HG03097 (cell line): ENCODE measurements around the gene CHST11.

Experiments used
- ATAC-seq: cut with Tn5 transposase; IDR thresholded peaks from one replicate; pipeline ENCODE4 v1.9.1; 2021; ENCODE audit not compliant: unreplicated experiment, low FRiP score

CHST11 gene

GRCh38 chr12:104662908-104663307, 206.2 kb downstream of the CHST11 start:
- ATAC-seq, result no peak

DNA sequence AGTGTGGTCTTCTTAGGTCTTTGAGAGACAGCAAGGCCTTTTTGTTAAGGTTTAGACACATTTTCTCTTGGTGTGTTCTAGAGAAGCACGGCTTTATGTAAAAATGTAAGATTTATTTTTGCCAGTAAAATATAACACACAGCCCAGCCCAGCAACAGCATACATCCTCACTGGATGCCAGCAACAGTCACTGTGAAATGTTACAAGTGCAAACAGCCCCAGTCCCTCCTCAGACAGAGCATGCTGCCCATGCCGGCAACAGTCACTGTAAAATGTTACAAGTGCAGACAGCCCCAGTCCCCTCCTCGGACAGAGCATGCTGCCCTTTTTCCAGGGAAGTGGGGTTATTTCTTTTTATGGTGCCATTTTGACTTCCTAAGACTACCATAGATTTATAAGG, 207.6 kb downstream of the CHST11 start:
- ATAC-seq, result no peak

DNA sequence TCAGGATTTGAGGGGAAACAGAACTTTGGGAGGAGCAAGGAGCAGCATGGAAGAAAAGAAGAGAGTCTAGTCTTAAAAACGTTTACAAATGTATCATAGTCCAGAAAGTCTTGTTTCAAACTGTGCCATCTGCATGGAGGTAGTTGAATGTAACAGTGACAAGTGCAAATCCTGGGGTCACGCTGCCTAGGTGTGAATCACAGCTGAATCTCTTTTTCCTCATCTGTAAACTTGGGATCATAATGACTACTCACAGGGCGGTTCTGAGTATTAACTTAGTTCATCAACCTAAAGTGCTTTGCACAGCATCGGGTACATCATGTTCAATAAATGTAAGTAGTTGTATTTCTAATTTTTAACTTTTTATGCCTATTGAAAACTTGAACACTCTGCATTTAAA, 208.5 kb downstream of the CHST11 start:
- no peak for ATAC-seq

DNA sequence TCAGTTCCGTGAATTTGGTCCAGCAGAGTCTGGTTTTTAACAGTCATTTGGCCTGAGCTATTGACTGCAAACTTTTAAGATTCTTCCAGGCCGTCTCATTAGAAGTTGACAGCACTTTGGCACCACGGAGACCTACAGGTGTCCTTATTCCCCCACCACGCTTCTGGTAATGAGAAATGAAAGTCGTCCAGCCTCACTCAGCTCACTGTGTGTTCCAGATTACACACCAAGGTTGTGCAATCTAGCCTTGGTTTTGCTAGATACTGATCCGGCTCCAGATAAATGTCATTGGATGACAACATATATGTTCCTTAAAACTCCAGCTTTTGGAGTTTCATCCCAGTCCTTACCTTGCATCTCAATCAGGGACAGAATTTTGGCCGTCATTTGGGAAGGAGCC, 210.4 kb downstream of the CHST11 start:
- no peak for ATAC-seq

DNA sequence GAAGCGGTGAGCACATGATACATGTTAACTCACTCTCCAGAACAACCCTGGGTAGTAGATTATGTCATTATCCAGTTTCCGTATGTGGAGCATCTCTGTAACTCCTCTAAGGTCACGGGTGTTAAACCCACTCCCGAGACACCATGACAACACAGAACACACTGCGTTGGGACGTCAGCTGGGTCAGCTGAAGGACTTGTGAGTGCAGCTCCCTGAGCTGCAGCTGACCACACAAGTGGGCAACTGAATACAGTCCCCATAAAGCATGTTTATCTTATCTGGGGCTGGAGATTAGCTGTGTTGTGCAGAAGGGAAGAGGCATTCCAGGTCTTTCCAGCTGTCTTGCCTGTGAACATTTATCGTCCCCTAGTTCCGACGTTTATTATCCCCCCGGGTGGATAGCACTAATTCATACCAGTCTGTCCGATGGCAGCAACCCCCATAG, 211.5 kb downstream of the CHST11 start:
- no peak for ATAC-seq

DNA sequence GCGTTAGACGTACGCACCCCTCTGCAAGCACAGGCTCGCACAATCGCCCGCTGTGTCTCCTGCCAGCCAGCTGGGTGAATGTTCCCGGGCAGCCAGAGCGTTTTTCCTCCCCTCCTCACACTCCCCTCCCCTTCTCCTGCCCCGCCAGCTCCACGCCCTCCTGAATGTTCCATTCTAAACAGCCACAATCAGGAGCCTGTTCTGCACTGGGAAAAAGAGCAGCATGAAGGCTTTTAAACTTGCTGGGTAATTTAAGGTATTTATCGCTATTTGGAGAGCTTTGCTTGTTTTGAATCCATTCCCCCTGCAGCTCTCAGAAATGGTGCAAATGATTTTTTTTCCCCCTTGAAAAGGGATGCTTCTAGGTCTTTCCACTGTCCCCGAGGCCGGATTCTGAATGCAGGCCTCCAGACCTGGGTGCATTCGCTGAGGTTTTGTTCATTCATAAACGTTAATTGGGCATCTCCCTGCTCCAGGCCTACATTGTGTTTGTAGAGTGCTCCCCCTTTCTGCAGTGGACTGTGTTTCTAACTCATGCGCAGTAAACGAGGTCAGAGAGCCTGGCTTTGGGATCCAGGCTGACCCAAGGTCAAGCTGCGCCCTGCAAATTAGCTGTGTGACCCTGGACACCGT, 212.5 kb downstream of the CHST11 start:
- ATAC-seq, result no peak

DNA sequence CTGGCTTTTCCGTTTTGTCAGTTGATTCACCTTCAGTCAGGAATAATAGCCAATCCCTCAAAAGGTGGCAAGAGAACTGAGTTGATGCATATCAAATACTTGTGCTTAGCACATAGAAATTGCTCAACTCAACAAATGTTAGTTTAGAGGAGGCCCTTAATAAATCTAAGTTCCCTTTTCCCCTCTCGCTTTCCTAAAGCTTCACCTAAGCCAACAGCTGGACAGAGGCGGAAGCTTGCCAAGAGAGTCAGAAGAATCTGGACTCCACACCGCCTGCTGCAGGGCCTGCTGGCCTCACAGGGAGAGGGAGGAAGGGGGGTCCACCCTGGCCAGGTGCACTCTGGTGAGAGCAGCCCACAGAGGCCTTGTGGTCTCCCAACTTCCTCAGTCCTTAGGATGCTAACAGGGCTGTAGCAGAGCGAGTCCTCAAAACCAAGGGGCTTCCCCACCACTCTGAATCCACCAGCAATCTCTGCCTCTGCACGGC, 213.1 kb downstream of the CHST11 start:
- ATAC-seq, result peak; percentile 54

DNA sequence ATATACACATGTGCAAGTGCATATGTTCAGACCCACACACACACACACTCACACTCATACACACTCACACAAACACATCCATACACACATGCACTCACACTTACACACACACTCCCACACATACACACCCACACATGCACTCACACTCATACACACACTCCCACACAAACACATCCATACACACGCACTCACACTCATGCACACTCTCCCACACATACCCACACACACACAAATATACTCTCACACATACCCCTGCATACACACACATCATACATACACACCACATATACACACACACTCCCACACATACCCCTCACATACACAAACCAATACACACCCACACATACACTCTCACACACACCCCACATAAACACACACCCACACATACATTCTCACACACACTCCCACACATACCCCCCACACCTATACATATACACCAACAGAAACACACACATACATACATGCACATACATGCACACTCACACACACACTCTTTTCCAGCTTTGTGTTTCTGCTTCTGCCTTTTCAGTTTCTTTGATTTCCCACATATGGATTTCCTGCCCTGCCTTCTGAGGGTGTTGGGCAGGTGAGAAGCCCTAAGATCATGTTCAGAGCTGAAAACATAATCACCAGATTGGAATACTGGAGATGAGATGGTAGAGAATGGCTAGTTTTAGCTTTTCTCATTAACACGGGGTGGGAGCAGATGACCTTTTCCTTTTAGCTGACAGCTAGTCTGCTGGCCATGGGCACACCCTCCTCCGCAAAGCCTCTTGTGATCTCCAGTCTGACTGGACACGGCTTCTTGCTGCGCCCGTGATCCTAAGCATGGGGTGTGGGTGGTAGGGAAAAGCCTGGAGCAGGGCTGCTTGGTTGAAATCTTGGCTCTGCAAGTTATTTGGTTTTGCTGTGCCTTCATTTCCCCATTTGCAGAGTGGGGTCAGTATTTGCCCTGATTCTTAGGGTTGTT, 214.0 kb downstream of the CHST11 start:
- ATAC-seq, result peak; percentile 5

DNA sequence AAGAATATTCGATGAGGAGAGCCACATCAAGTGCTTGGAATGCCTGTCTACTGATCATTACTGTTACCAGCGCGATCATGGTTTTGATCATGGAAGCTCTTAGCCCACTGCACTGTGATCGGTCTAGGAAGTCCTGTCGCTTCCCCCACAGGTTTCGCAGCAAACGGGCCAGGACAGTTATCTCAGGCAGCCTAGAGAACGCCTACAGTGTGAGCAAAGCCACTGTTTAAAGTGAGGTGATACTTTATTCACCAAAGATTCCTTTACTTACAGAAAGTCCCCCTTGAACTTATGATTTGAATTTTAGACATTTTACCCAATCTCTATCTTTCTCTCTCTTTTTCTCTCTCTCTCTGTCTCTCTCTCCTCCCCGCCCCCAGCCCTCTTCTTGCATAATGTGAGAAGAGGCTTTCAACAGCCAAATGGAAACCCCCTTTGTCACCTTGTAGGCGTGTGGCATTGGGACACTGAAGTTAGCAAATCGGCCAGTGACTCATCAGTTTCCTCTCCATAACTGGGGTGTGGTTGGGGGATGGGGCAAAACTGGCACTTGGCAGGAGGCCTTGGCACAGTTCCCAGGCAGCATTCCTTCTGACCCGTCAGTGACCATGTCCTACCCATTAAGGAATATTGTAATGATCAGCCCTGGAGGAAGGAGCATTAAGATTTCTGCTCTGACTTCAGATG, 214.8 kb downstream of the CHST11 start:
- ATAC-seq, result peak; percentile 51

DNA sequence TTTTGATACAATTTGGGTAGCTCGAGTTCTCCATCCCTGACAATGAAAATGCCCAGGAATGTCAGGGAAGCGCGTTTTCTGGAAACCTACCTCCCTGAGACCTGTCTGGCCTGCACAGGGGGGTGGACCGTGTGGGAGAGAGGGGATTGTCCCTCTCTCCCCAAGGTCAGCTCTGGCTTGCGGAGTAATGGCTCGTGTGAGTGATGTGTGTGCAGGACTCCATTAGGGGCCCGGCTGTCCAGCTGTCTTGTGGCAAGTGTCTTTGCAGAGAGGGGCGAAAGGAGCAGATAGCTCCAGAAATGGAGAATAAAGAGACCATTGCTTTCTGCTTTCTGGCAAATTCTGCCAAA, 215.3 kb downstream of the CHST11 start:
- ATAC-seq, result no peak

DNA sequence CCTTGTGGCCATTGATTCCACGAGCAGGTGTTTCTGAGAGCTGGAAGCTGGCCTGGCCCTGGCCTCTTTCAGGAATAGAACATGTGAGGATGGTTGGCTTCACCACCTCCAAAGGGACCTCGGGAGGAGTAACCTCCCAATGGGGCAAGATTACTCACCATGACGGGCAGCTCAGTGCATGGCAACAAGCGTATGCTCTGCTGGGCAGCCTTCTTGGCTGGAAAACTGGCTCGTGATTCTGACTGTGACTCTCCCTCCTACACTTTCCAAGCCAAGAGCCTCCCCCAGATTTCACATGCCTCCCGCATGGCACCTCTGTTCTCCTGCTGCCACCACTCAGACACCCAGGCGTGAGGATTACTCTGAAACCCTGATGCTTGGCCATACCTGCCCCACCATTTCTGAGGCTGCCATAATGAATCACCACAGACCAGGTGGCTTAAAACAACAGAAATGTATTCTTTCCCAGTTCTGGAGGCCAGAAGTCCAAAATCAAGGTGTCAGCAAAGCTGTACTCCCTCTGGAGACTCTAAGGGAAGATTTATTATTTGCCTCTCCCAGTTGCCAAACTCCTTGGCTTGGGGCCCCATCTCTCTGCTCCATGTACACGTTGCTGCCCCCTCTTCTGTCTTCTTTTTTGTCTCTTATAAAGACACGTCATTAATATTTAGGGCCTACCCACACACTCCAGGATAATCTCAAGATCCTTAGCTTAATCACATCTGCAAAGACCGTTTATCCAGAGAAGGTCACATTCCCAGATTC, 215.9 kb downstream of the CHST11 start:
- ATAC-seq, result no peak

DNA sequence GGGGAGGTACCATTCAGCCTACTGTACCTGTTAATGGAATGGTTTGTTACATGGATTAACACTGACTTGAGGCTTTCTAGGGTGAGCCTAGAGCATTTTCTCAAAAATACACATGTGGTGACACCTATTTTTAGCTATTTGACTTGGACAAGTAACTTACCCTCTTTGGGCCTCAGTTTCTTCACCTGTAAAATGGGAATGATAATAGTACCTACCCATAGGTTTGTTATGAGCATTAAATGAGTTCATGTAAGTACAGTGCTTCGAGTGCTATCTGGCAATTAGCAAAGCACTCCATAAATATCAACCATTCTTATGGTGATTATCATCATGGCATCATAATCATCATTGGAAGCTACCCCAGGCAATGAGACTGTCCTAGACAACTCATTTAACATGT, 216.5 kb downstream of the CHST11 start:
- ATAC-seq, result no peak

DNA sequence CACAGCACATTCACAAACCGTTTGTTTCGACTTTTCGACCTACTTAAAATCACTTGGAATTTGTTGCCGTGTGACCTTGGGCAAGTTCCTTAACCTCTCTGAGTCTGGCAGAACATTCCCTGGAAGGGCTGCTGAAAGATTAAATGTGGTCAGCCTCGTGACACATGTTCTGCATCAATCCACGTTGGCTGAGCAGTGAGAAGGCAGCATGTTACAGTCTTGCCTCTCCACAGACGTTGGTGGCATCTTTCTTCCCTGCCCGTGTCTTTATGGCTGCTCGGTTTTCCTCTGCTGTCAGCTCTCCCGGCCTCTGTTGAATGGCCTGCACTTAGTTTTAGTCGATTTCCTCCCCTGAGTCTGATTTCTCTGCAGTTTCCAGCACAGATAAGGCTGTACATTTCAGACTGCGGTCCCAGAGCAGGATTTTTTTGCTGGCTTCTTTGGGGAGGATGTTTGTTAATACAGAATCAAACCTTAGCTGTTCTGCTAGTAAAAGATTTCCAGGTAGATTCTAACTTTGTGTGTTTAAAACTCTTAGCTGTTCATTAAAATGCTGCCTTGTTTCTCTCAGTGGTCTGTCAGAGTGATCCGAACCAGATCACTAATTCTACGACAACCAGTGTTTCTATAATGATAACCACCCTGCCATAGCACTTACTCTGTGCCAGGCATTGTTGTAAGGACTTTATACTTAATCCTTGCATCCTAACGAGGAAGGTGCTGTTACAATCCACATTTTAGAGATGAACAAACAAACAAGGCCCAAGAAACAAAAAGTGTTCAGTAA, 217.1 kb downstream of the CHST11 start:
- no peak for ATAC-seq

- no peak for ATAC-seq
These were observed 219.9 kb downstream of the CHST11 start for GRCh38 chr12:104676636-104677035.

GRCh38 chr12:104677441-104678089, 220.8 kb downstream of the CHST11 start:
- ATAC-seq, result no peak

- no peak for ATAC-seq
These were observed 223.3 kb downstream of the CHST11 start for GRCh38 chr12:104680070-104680469.

DNA sequence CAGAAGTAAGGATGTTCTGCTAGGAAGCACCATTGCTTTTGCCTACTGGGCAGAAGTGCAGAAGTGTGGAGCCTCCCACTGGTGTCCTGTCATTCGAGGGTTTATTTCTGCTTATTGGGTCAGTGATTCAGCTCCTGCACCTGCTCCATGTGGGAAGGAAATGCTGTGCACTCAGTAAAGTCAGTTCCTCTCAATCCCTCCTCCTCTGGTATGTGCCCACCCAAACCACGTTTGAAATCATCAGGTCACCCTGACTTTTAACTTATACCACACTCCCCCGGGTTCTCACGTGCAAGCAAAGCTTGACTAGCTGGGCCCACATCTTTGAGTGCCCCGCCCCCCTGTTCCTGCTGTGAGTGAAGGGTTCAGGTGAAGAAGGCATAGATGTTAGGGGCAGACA, 223.7 kb downstream of the CHST11 start:
- no peak for ATAC-seq

DNA sequence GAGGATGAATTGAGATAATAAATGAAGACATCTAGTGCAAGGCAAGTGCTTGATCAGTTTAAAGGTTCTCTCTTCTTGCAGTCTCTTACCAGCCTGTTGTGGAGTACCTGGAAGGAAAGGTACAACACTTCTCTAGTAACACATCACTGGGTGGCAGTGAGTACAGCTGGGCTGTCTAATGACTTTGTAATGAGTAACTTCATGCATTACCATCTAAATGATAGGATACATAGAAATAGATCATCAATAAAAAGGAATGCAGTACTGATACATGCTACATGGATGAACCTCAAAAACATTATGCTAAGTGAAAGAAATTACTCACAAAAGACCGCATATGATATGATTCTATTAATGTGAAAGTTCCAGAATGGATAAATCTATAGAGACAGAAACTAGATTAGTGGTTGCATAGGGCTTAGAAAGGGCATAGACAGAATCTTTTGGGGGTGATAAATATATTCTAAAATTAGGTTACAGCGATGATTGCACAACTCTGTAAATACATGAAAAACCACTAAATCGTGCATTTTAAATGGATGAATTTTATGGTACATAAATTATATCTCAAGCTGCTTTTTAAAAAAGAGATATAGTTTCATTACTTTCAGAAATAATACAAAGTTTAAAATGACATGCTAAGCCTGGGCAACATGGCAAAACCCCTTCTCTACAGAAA, 224.4 kb downstream of the CHST11 start:
- ATAC-seq, result no peak
